NCI-H460 (cell line): ENCODE measurements around the gene CBLN1. TPM values are rescaled to one million over a fixed set of nuclear protein-coding genes. Genes with fewer than 3 reads are reported as not detected.

Experiments
- DNase-seq: peaks from one replicate; pipeline ENCODE4 v3.0.0-alpha.2; 2016; ENCODE audit warnings: low read depth; ENCODE audit errors: extremely low read depth
- polyA plus RNA-seq: library from polyadenylated mRNA; depleted of rRNA; stranded (reverse); fragments of >200 nt; gene quantifications from 2 replicates; pipeline ENCODE4 v1.2.3, GENCODE V29; 2014; cell fraction: nucleus; rRNA removed
- total RNA-seq: library from RNA; depleted of rRNA; stranded (reverse); fragments of >200 nt; shearing (Covaris generic); gene quantifications from 2 replicates; pipeline ENCODE4 v1.2.3, GENCODE V29; 2014; rRNA removed

The CBLN1 gene
- total RNA-seq, result 0.05 TPM in 1 of 2 replicates, not detected in the other
- 0.04 and 0.20 TPM in 2 replicates for polyA plus RNA-seq

DNA sequence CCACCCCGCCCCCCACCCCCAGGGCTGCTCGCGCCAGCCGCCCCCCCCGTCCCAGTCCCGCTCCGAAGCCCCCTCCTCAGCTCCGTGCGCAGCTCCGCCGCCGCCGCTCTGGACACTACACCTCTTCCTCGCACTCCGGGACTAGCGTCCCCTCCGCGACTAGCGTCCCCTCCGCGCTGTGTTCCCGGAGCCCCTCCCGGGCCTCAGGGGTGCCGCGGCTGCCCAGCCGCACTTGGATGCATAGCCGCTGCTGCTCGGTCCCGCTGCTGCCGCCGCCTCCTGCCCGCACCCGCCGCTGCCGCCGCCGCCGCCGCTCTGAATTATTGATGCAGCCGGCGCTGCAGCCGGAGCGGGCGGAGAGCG, at the start of gene CBLN1:
TSS of gene CBLN1 (minus strand) at position 359 of the 363 bp plus-strand sequence. CDS start 373 bp downstream, outside the sequence.
- no peak for DNase-seq

DNA sequence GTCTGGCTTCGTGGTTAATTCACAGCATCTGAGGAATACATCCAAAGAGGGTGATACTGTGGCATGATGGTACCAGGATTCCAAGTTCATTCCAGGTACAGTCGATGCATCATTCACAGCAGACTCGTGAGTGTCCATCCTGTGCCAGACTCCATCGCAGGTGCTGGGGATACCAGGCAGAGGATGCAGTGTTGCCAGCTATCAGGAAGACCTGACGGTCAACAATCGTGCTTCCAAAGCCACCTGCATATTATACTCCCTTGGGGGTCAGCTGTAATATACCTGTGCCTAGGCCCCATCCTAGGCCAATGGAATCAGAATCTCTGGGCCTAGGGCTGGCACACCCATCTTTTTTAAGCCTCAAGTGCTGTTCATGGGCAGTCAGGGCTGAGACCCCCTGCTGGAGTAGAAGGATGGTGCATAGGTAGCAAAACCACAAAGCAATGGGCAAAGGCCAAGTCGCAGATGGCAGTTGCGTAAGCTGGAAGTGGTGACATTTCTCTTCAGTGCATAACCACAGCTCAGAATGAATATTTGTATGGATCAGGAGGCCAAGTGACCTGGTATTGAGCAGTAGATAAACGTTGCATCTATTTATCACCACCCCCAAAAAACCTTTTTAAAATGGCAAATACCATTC, 49.0 kb upstream of the CBLN1 start:
- no peak for DNase-seq

DNA sequence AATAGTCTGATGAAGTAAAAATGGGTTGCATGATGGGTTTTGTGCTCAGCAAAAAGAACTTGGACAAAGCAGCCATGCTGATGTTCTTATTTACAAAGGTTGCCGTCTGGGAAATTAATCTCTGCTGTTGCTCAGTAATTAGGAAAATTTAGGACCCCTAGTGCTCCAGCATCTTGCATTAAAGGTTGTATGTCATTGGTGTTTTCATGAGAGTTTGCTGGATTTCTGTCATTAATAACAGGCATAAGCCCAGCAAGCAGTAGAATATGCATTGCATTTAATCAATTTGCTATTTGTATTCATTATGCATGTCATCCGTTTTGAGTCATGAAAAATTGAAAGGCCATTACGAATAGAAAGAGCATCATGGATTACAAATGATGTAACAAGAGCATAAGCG, 46.7 kb upstream of the CBLN1 start:
- DNase-seq, result no peak

DNA sequence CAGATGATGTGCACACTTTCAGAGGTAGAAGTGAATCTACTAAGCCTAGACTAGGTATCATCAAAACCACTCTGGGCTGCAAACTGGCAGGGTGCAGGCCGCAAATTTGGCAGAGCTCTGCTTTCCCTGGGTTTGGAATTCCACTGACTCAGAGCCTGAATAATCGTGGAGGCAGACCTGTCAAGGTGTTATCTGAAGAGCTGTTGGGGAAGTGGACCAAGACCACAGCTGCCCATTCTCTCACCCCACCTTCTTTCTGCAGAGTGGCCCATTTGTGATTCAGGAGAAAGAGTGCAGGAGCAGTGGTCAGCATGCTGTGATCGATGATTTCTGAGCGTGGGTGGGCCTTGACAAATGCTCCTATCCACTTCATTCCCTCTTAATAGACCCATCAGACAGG, 45.8 kb upstream of the CBLN1 start:
- DNase-seq, result no peak

DNA sequence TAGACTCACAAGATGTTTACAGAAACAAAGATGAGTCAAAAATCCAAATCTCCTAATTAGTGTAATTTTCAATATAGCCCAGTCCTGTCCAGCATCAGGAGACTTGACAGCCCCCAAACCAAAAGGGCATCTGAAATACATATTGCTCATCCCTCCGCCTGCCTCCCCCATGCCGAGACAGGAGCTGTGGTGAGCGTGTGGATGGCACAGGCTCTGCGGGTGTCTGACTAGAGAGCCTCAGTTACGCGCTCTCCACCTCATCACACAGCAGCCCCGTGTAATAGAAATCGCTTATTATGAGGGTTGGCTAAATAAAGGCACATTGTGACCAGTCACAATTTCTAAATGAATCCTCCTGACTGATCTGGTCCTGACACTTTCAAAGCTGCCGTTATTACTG, 43.1 kb upstream of the CBLN1 start:
- DNase-seq, result no peak

DNA sequence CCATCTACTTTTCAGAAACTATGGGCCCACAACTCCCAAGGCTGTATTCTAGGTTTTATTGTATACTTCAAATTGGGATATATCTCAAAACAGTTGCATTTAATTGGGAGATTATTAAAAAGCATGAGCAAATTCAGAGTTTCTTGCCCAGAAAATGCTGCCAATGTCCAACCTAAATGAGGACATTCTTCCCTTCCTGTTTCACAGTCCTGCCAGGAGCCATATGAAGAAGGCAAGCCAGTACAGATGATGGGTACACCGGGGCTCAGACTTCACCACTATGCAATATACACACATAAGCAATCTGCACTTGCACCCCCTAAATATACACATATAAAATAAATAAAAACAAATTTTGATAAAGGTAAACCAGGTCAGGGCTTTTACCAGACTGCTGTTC, 34.0 kb upstream of the CBLN1 start:
- no peak for DNase-seq

DNA sequence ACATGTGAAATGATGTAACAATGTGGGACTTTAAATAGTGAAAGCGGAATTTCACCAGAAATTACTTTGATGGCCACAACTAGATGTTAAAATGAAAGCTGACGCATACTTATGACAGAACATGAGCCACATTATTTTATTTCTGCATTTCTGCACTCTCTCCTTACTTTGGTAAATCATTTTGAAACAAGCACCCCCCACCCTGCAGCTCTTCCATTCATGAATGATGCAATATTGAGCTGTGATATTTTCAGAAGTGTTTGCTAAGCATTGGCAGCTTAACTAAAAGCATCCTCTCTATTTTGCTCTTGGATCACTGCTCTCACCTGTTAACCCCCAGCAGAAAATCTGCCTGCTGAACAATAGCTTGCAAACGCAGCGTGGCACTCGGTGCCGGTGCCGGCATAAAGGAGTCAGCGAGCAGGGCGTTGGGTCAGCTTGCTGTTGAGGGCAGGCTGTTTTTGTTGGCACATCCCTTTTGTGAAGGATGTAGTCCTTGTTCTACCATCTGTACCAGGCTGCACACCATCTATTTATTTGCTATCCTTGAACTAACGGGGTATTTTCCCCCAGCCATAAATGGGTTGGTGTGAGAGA, 30.8 kb upstream of the CBLN1 start:
- no peak for DNase-seq

DNA sequence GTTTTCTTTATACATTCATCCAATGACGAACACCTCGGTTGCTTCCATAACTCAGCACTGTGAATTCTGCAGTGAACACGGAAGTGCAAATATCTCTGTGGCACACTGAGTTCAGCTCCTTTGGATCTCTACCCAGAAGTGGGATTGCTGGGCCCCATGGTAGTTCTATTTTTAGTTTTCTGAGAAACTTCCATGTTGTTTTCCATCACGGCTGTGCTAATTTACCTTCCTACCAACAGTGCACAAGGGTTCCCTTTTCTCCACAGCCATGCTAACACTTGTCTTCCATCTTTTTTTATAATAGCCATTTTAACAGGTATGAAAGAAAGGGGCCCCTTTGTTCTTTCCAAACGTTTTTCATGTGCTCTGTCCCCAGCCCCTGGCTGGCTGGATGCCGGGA, 30.2 kb upstream of the CBLN1 start:
- DNase-seq, result no peak

DNA sequence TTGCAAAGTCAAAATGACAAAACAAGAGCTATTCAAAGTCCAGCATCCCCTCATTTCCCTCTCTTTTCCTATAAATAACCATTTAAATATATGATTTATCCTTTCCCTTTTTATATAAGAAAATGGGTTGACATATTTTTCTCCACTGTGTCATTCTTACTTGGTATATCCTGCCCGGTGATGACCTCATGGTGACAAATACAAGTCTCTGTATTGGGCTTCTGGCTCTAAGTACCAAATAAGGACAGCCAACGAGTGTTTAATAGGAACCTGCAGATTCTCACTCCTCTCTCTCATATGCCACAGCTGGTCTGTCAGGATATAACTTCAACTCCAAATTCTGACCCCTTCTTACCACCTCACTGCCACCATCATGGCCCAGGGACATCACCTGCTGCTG, 25.5 kb upstream of the CBLN1 start:
- no peak for DNase-seq

DNA sequence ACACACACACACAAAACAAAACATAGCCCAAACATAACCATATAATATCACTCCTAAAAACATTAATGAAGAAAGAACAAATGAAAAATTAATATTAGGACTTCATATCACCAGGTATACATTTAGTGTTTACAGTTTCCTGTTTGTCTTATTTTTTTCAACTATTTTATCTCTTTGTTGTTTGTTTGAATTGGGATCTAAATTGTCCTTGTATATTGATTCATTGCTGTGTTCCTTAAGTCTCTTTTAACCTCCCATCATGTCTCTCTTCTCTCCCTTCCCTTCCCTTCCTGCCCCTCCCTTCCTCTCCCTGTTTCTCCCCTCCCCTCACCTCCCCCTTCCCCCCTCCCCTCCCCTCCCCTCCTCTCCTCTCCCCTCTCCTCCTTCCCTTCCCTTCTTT, 23.8 kb upstream of the CBLN1 start:
- DNase-seq, result no peak

DNA sequence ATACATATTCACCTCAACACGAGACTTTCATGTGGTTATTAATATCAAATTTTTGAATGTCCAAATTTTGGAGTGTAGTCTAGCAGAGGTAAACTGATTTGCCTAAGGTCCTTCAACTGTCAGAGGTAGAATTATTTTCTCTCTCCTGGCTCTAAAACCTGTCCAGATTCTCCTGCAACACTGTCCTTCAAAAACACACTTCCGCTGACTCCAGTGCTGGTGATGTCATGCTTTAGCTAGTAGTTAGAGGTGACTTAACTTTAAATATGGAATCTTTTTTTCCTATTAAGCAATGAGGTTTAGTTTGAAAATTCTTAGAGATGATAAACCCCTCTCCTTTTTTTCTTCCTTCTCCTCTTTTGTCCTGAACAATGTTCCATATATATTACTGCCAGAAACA, 10.8 kb upstream of the CBLN1 start:
- no peak for DNase-seq

DNA sequence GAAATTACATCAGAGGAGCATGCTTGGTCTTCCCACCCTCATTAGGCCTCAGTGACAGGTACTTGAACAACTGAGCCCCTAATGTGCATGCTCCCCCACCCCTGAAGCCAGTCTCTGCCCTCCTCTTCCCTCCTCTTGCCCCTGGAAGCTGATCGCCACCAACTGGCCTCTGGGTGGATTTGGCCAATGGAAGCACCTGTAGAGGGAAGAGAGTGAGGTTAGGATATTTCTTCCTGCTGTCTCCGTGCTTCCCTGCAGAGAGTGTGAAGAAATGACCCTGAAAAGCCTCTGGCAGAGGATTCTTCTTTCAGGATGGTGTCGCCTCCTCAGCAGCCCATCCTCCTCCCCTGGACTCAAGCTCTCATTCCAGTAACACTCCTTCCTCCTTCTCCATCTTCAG, 5.9 kb upstream of the CBLN1 start:
- no peak for DNase-seq

DNA sequence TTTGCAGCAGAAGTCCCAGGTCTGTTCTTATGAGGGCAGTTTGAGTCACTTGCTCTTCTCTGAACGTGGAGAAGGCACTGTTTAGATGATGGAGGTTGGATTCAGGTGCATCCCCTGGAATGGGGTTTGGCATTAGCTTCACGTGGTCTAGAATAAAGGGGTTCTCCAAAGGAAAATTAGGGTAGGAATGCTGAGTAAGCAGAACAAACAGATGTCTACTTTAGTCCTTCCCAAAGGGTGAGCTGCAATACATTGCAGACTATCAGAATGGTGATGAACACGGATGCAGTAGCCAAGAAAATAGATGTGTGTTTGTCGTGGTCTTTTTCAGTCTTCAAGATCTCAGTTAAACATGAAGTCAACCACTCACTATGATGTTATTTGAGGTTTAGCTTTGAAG, 3.3 kb upstream of the CBLN1 start:
- no peak for DNase-seq

DNA sequence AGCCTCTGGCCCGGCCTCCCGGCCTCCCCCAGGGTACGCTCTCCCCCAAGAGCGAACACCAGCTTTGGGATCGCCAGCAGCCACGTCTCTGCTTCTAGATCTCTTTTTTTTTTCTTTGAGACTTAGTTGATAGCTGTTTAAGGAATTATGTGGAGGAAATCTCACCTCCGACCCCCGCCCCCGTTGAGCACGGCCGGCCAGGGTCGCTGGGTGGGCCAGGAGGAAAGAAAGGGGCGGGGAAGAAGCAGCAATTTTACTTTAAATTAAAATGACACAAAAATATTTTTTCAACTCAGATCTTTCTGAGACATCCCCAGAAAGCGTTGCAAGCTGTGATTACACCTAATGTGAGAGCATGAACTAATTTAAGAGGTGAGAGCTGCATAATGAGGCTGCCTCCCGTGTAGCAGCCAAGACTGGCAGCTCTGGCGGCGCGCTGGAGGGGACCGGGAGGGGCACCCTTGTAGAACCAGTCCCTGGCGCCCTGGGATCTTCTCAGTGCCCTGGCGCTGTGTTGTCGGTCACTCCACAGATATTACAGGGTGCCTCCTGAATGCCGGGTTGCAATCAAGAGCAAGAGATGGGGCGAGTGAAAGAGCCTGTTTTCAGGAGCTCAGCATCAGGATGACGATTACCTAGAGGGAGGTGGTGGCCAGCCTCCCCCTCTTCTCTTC, 1.9 kb upstream of the CBLN1 start:
- DNase-seq, result no peak

DNA sequence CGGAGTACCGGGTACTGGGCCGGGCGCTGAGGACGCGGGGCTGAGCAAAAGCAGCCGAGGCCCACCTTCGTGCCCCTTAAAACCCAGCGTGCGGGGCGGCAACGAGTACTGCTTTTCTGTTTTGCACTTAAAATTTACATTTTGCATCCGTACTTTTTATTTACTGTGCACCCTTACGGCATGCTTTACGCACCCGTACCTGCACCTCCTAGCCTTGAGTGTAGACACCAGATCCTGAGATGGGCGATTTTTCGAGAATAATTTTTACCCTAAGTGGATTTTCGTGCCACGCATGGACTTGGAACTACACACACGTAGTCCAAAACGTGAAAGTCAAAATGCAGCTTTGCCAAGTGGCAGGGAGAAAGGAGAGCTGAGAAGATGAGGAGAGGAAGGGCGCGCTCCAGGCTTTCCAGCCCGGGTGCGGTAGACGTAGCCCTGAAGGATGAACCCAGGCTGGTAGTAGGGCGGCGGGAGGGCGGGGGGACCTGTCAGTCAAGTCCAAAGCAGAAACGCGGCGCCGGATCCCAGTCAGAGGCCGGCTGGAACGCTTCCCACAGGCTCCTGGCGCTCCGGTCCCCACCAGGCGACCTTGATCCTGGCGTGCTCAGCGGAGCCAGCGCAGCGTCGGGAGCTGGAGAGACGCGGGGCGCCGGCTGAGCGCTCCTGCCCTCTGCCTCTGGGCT, 1.2 kb upstream of the CBLN1 start:
- DNase-seq, result no peak

DNA sequence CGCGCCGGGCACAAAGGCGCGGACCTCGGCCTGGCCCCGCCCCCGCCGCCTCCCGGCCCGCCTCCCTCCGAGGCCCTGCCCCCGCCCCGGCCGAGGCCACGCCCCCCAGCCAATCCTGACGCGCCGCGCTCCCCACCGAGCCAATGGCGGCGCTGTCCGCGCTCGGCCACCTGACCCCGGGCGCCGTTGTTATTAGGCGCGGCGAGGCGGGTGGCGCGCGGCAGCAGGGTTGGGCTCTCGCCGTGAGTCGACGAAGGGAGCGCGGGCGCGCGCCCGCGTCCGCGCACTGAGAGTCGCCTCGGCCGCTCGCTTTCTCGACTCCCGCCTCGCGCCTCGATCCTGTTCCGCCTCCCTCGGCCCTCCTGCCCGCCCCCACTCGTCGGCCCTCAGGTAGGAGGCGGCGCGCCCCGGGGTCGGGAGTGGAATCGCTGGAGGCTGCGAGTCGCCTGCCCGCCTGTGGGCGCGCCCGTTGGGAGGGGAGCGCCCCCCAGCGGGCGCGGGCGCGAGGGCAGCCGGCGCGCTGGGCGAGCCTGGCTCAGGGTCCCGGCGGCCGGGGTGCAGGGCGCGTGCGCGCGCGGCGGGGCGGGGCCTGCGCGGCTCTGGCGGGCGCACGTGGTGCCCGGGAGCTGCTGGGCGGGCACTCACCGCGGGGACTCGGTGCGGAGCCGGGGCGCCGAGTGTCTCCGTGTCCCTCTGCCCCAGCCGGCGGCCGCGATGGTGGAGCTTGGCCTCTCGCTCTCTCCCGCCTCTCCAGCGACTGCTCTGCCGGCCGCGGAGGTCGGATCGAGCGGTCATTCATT, 405 bp upstream of the CBLN1 start:
- DNase-seq, result peak; percentile 86

DNA sequence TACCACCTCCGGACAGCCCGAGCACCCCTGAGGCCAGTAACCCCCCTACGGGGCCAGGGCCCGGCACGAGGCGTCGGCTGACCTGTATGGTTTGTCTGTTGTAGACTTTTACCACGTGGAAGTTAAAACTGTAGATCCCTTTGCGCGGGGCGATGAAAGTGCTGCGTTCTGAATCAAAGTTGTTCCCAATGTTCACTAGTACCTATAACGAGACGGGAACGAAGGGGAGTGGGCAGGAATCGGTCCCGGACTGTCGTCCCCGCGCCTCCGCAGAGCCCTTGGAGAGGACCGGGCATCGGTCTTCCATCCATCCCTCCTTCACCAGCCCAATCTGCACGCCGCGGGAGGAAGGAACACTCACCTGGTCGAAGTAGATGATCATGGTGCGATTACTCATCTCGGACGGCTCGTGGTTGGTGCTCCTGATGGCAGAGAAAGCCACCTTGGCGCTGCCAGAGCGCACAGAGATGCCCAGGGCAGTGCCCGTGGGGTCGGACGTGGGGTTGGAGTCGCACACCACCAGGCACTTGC, 732 bp downstream of the CBLN1 start:
- DNase-seq, result no peak

DNA sequence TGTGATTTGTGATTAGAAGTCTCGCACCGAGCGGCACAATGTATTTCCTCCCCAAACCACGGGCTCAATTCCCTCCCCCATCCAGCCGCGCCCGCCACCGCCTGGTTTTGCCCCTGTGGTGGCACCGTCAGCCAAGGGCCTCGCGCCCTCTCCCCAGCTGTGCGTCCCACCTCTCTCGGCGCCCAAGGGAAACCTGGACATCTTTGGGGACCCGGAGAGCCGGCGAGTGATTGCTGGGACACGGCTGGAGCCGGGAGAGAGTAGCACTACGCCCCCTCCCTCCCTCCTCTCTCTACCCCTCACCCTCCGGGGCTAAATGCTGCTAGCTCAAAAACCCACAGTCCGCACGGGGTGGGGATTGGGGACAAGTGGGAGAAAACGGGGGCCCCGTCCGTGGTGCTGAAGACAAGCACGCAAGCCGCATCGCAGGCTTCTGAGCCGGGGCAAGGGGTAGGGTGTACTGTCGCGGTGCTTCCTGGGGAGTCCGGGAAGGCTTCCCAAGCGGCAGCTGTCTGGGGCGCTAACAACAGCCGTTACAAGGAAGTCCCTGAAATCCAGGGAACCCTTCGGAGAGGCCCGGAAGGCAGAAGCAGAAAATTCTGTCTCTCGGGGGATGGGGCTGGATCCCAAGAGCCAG, 1.4 kb downstream of the CBLN1 start:
- no peak for DNase-seq

DNA sequence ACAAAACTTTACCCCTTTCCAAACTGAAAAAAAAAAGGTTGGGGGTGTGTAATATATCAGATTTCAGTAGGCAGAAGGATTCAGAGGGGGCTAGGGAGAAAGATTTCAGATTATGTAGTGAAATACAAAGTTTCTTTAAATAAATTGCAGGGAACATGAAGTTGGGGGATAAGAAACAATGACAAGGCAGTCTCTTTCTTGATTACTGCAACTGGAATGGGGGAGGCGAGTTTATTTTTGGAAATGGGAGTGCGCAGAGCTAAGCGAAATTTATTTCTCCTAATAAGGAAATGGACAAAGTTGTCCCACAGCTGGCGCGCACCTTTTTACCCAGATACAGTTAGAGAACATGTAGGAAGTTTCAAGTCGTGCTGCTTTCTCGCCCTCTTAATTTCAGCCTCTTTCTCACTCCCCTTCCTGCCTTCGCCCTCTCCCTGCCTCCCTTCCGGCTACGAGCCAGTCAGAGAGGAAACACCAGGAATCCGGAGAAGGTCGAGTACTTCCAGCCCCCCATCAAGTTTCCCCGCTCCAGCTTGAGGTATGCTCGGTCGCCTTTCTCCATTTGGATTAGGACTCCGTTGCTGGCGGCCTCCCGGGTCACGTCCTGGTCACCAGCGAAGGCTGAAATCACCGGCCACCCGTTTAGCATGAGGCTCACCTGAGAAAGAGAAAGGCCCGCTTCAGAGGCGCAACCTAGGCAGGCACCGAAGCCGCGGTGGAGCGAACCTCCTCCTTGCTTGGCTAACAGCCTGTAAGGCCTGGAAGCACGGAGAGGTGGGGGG, 2.5 kb downstream of the CBLN1 start:
- no peak for DNase-seq

DNA sequence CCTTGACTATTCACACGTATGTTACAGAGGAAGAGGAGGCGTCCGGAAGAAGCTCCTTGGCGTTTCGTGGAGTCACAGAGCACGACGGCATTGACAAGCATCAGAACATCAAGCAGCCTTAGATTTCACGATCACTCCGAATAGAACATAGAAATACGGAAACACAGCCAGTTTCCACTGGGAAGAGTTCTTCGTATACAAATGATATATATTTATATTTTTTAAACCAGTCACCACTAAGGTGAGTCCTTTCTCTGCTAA, 3.1 kb downstream of the CBLN1 start:
- DNase-seq, result no peak
